Measurements from ENCODE around the gene DYNLL1.

DYNLL1 gene

DNA sequence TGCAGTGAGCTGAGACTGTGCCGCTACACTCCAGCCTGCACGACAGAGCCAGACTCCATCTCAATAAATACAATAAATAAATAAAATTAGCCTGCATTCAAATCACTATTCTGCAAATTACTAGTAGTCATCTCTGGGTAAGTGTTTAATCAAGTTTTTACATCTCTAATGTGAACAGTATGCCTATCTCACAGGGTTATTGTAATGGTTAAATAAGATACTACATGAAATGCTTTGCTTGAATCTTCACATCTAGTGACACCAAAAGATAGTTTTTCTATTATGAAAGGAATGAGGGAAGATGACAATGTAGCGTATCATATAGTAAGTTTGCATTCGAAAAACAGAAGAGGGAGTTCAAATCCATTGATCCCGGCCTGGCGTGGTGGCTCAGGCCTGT, 28.5 kb upstream of the DYNLL1 start:
- TF ChIP-seq JUND (IDR thresholded peaks at IDR 0.05; ENCODE audit: low read depth): no peak
- no peak for DNase-seq (ENCODE audit: low read depth in 1 of 2, low spot score in 1 of 2)
- in situ Hi-C loops (cut with HindIII; ENCODE audit: low pct_unique_long_range_greater_than_20kb, low sequenced_read_pairs): no loop called here

DNA sequence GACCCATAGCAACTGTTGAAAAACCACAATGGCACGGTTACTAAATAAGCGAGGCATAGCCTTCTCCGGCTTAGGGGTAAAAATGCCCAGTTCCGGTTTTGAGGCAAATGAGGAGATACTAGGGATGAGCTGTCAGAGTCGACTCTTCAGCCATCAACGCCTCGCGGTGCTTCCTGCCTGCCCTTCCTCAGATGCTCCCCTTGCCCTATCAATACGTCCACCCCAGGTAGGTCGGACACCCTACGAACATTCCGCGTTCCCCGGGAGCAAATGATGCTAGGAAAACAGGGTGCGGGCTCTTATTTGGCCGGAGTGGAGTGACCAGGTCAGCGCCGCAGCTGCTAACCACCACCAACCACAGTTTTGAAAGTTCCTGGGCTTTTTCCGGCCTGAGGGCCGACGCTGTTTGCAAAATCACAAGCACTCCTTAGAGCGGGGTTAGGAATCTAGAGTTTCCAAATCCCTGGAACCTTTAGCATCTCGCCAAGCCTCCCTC, 27.5 kb upstream of the DYNLL1 start:
- peak; percentile 56 to 77 for DNase-seq (ENCODE audit: low read depth in 1 of 2, low spot score in 1 of 2)
- no peak for TF ChIP-seq JUND (IDR thresholded peaks at IDR 0.05; ENCODE audit: low read depth)
- in situ Hi-C loops (cut with HindIII; ENCODE audit: low pct_unique_long_range_greater_than_20kb, low sequenced_read_pairs): no loop called here

DNA sequence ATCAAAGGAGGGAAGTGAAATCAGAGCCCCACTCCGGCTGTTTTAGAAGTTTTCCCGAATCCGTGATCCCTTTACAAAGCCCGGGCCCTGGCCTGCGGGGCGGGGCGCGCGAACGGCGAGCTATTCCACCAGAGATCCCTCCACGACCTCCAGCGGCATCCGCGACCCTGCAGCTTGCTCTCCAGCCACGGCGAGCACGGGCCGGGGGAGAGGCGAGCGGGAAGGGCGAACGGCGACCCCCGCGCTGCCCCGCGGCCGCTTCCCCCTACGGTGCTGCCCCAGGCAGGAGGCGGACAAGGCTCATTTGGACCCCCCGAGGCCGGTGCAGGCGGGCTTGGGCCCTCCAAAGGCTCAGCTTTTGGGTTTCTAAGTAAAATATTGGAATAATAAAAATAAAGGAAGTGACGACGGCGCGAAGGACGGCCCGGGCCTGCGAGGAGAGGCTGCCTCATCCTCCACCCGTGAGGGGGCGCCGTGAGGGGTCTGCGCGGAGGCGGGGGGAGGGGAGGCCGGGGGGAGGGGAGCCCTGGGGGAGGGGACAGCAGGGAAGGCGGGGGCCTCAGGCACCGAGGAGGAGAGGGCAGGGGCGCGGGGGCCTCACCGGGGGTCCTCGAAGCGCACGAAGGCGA, 27.0 kb upstream of the DYNLL1 start:
- peak in 1 of 2 experiments; percentile 33 for DNase-seq (ENCODE audit: low read depth in 1 of 2, low spot score in 1 of 2)
- TF ChIP-seq JUND (IDR thresholded peaks at IDR 0.05; ENCODE audit: low read depth): no peak
- in situ Hi-C loops (cut with HindIII; ENCODE audit: low pct_unique_long_range_greater_than_20kb, low sequenced_read_pairs): no loop called here

DNA sequence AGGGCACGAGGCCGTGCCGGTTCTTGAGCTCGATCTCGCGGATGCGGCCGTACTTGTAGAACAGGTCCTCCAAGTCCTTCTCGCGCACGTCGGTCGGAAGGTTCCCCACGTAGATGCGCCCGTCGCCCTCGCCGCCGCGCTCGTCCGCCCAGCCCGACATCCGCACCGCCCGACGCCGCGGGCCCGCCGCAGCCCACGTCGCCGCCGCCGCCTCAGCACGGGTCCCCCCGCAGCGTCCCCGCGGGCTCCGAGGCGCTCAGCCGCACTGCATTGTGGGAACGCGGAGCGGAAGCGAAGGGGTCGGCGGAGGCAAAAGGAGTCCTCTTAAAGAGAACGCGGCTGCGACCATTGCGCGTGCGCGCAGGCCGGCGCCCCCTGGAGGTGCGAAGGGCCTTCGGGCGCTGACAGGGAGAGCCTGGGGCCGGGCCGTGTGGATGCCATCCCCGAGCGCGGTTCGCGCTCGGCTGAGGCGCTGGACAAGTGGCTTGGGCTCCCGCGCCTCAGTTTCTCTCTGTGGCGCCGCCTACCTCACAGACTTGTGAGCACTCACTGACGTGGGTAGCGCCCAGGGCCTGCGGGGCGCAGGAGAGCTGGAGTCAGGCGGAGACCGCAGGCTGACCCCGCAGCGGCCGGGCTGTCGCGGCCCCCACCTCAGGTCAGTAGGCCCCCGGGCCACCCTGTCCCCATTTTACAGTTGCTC, 26.3 kb upstream of the DYNLL1 start, which contains the start of gene SRSF9:
Gene SRSF9, minus strand, starts transcription at position 299 of the 700 bp plus-strand sequence. Its CDS starts 139 bp downstream, at position 160.
- in situ Hi-C loops (cut with HindIII; ENCODE audit: low pct_unique_long_range_greater_than_20kb, low sequenced_read_pairs): no loop called here
- no peak for TF ChIP-seq JUND (IDR thresholded peaks at IDR 0.05; ENCODE audit: low read depth)
- peak; percentile 97 to 99 for DNase-seq (ENCODE audit: low read depth in 1 of 2, low spot score in 1 of 2)

DNA sequence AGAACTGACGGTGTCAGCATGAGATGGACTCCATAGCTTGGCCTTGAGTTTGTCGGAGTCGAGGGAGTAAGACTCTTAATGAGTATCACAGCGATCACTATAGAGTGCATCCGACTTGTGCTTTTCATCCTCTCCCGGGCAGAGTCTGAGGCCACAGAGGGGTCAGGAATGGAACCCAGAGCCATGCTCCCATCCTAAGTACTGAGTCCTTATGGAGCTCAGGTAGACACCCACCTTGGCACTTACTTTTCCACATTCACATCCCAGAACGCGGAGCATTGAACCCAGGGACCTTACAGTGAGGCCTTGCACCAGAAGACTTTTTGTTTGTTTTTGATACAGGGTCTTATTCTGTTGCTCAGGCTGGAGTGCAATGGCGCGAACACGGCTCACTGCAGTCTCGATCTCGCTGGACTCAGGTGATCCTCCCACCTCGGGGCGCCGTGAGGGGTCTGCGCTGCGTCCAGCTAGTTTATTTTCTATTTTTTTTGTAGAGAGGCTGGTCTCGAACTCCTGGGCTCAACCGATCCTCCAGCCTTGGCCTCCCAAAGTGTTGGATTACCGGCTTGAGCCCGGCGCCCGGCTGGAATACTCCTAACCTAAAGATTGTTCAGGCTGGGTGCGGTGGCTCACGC, 25.6 kb upstream of the DYNLL1 start:
- in situ Hi-C loops (cut with HindIII; ENCODE audit: low pct_unique_long_range_greater_than_20kb, low sequenced_read_pairs): no loop called here
- peak in 1 of 2 experiments; percentile 58 for DNase-seq (ENCODE audit: low read depth in 1 of 2, low spot score in 1 of 2)
- TF ChIP-seq JUND (IDR thresholded peaks at IDR 0.05; ENCODE audit: low read depth): no peak

DNA sequence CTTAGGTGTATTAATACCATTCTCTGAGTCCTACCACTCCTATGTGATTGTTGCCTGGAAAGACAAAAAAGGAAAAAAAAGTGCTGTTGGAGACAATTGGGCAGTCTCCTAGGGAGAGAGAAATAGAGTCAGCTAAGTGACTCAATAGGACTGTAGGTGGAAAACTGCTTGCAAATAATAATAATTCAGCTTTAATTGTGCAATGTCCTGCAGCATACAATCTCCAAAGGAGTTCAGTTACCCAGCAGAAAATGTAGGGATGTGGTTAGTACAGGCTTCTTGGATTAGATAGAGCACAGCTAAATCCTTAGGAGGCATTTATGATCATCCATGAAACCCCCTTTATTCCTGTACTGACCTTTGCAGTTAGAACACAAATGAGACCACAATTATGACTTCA, 23.4 kb upstream of the DYNLL1 start:
- DNase-seq (ENCODE audit: low read depth in 1 of 2, low spot score in 1 of 2): no peak
- in situ Hi-C loops (cut with HindIII; ENCODE audit: low pct_unique_long_range_greater_than_20kb, low sequenced_read_pairs): no loop called here
- TF ChIP-seq JUND (IDR thresholded peaks at IDR 0.05; ENCODE audit: low read depth): no peak

DNA sequence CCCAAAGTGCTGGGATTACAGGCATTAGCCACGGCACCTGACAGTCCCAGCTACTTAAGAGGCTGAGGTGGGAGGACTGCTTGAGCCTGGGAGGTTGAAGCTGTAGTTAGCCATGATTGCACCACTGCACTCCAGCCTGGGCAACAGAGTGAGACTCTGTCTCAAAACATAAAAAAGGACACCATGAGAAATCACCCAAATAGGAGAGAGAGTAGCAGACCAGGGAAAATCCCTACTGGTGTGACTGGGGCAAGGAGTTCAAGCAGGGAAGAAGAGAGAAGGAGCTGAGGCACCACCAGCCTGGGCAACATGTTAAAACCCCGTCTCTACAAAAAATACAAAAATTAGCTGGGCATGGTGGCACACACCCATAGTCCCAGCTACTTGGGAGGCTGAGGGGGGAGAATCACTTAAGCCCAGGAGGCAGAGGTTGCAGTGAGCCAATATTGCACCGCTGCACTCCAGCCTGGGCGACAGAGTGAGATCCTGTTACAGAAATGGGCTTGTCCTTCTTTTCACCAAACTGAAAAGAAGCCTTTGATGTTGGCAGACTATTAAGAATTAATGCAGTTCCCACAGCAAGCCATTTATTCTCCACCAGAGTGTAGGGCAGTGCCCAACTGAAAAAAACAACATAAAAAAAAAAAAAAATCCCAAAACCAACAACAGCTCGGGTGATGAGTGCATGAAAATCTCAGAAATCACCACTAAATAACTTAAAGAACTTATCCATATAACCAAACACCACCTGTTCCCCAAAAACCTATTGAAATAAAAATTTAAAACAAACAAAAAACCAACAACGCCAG, 21.9 kb upstream of the DYNLL1 start:
- in situ Hi-C loops (cut with HindIII; ENCODE audit: low pct_unique_long_range_greater_than_20kb, low sequenced_read_pairs): no loop called here
- no peak for DNase-seq (ENCODE audit: low read depth in 1 of 2, low spot score in 1 of 2)
- no peak for TF ChIP-seq JUND (IDR thresholded peaks at IDR 0.05; ENCODE audit: low read depth)

DNA sequence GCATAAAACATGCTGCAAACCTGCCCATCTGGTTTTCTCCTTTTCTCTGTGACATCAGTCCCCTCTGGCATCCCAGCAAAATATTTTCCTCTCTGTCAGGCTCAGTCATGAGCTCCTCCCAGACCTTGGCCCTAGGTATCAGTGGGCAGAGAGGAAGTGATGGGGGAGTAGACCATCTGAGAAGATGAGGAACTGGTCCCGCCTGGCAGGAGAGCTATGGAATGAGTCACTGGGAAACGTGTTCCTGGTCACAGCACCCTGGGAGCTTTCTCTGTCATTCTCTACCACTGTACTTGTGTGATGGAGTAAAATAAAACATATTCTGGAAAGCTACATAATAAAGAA, 21.3 kb upstream of the DYNLL1 start:
- DNase-seq (ENCODE audit: low read depth in 1 of 2, low spot score in 1 of 2): peak; percentile 65 to 91

DNA sequence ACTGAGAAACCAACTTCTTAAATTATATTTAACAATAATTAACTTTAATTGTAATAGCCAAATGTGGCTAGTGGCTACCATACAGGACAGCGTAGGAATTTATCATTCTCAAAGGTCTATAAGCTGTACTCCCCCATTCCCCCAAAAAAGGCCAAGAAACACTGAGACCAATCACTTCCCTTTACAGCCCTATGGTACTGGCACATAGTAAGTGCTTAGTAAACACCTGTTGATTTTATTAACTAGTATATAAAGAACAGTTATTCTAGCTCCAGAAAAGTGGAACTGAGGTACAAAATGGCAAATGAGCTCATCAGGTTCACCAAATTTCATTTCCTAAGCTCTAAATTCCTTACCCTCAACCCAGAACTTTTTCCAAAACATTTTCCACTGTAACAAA, 20.3 kb upstream of the DYNLL1 start:
- TF ChIP-seq JUND (IDR thresholded peaks at IDR 0.05; ENCODE audit: low read depth): no peak
- no peak for DNase-seq (ENCODE audit: low read depth in 1 of 2, low spot score in 1 of 2)
- in situ Hi-C loops (cut with HindIII; ENCODE audit: low pct_unique_long_range_greater_than_20kb, low sequenced_read_pairs): no loop called here

More for the DNA sequence above, 21.3 kb upstream of the DYNLL1 start:
- in situ Hi-C loops (cut with HindIII; ENCODE audit: low pct_unique_long_range_greater_than_20kb, low sequenced_read_pairs): no loop called here
- TF ChIP-seq JUND (IDR thresholded peaks at IDR 0.05; ENCODE audit: low read depth): peak; percentile 59; the same call in 1 of the 2 replicates

DNA sequence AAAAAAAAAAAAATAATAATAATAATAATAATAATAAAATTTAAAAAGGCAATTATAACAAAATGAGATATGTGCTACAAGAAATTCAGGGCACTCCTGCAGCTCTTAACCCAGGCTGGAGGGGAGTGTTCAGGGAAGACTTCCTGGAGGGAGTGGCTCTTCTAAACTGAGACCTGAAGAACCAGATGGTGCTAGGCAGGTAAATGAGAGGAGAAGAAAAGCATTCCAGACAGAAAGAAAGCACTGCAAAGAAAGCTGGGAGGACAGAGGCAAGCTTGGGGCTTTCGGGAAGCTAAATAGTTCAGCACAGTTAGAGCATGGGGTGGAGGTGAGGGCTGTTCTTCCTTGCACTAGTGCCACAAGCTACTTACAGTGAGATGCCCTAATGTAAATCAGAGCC, 16.5 kb upstream of the DYNLL1 start:
- DNase-seq (ENCODE audit: low read depth in 1 of 2, low spot score in 1 of 2): peak in 1 of 2 experiments; percentile 64
- TF ChIP-seq JUND (IDR thresholded peaks at IDR 0.05; ENCODE audit: low read depth): no peak
- in situ Hi-C loops (cut with HindIII; ENCODE audit: low pct_unique_long_range_greater_than_20kb, low sequenced_read_pairs): no loop called here

DNA sequence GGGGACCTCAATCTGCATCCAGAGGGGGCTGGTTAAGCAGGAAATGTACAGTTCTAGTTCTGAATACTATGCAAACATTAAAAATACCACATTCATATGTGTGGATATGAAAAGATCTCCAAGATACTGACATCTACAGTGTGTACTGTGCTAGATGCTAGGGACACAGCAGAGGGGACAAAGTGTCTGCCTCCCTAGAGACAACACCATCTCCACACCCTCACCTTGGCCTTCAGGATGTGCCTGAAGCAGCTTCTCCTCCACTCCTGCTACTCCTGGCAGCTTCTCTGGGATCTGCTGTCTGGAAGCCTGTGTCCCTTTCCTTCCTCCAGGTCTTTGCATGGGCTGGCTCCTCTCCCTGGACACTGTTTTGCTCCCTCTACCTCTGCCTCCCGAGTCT, 15.7 kb upstream of the DYNLL1 start:
- DNase-seq (ENCODE audit: low read depth in 1 of 2, low spot score in 1 of 2): no peak
- in situ Hi-C loops (cut with HindIII; ENCODE audit: low pct_unique_long_range_greater_than_20kb, low sequenced_read_pairs): no loop called here
- TF ChIP-seq JUND (IDR thresholded peaks at IDR 0.05; ENCODE audit: low read depth): no peak

DNA sequence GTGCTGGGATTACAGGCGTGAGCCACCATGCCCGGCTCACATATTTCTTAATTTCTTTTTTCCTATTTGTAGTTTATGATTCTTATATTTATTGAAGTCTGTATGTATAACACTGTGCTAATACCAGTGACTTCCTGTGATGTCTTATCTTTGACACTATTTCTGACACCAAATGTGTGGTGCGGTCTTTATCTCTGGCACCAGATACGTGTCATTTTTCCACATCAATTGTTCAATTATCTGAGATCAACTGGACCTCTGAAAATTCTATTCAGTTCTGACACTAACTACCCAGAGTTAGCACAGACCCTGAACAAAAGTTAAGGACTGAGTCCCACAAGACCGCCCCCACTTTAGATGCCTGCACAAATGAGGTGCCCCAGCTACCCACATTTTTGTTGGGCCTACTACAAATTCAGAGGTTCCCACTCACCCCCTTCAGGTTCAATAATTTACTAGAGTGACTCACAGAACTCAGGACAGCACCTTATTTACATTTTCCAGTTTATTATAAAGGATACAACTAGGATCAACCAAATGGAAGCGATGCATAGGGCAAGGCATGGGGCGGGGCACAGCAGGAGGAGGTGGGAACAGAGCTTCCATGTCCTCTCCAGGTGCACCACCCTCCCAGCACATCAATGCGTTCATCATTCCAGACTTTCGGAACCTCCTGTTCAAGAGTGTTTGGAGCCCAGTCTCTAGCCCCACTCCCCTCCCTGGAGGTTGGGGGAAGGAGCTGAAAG, 14.7 kb upstream of the DYNLL1 start:
- DNase-seq (ENCODE audit: low read depth in 1 of 2, low spot score in 1 of 2): no peak
- in situ Hi-C loops (cut with HindIII; ENCODE audit: low pct_unique_long_range_greater_than_20kb, low sequenced_read_pairs): no loop called here
- no peak for TF ChIP-seq JUND (IDR thresholded peaks at IDR 0.05; ENCODE audit: low read depth)
